ENCODE data around the gene DDX47.

DNA sequence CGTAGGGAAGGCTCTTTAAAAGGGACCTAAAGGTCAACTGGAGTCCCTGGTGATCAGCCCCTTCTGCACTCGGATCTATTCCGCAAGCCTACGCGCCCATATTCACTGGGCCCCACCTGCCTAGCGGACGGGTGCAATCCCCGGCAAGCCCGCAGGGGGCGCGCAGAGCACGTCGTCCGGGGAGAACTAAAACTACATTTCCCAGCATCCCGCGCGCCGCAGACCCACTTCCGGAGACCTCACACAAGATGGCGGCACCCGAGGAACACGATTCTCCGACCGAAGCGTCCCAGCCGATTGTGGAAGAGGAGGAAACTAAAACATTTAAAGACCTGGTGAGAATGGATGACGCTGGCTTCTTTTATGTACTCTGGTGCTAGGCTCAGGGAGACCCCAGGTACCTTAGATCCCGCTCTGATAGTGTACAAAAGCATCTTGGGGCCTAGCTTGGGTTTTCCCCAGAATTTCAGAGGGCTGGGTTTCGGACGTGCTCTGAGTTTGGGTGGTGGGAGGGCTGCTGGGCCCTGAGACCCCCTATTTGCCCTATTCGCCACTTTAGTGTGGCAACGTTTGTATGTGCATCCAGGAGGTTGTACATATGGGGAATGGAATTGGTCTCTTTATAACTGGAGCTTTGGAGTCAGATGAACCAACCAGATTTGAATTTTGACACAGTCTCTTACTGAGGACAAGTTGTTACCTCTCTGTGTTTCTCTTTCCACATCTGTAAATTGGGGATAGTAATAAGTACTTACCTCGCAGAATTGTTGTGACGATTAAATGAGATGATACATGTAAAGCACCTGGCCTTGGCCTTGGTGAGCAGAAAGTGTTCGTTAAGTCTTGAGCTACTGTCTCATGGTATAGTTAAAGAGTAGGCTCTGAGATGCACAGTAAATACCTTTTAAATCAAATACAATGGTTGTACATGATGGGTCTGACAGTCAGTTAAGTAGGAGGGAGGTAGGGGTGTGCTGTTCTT is at the start of gene DDX47:
- TF ChIP-seq, protein P1, sequence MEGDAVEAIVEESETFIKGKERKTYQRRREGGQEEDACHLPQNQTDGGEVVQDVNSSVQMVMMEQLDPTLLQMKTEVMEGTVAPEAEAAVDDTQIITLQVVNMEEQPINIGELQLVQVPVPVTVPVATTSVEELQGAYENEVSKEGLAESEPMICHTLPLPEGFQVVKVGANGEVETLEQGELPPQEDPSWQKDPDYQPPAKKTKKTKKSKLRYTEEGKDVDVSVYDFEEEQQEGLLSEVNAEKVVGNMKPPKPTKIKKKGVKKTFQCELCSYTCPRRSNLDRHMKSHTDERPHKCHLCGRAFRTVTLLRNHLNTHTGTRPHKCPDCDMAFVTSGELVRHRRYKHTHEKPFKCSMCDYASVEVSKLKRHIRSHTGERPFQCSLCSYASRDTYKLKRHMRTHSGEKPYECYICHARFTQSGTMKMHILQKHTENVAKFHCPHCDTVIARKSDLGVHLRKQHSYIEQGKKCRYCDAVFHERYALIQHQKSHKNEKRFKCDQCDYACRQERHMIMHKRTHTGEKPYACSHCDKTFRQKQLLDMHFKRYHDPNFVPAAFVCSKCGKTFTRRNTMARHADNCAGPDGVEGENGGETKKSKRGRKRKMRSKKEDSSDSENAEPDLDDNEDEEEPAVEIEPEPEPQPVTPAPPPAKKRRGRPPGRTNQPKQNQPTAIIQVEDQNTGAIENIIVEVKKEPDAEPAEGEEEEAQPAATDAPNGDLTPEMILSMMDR (conservative IDR thresholded peaks at IDR 0.05), result peak; percentile 93
- TF ChIP-seq EZH2 (IDR thresholded peaks at IDR 0.05; ENCODE audit: low read depth), result no peak
